Cardiac muscle cell (in vitro differentiated cells and primary cell): ENCODE measurements around the gene BICD1. TPM values are rescaled to one million over a fixed set of nuclear protein-coding genes. Genes with fewer than 3 reads are reported as not detected.
"Not testable (repeated sequence)": the region's sequence is repeated elsewhere in the genome, so short reads cannot be mapped to it uniquely, and the experiment has no call there.

Experiments
- DNase-seq, 2 donors: peaks; one replicate each; pipeline versions ENCODE4 v3.0.0 to v3.0.0-alpha.2; 2010 to 2017; ENCODE audit warnings: low read depth in 1 of 2, low spot score in 1 of 2
- H3K27ac ChIP-seq: fragments of 200-600 bp; sonication (generic); 2 replicates; pipeline ENCODE4 v1.5.1; 2016
- H3K27me3 ChIP-seq: fragments of 200-600 bp; sonication (generic); 2 replicates; pipeline ENCODE4 v1.6.0; 2016; ENCODE audit warnings: control low read depth
- H3K36me3 ChIP-seq: fragments of 200-600 bp; sonication (generic); 2 replicates; pipeline ENCODE4 v1.5.1; 2016; ENCODE audit warnings: control low read depth
- H3K4me1 ChIP-seq: fragments of 200-600 bp; sonication (generic); 2 replicates; pipeline ENCODE4 v1.8.1; 2017; ENCODE audit warnings: low read depth, mild to moderate bottlenecking, mixed run types
- H3K4me3 ChIP-seq: fragments of 200-600 bp; sonication (generic); 2 replicates; pipeline ENCODE4 v1.5.1; 2016; ENCODE audit warnings: mild to moderate bottlenecking
- H3K9me3 ChIP-seq: fragments of 200-600 bp; sonication (generic); 2 replicates; pipeline ENCODE4 v1.5.1; 2017; ENCODE audit warnings: low read depth, mild to moderate bottlenecking, control low read depth
- CTCF ChIP-seq: IDR thresholded peaks from 2 replicates; pipeline ENCODE4 v1.5.1; 2012; ENCODE audit warnings: low read depth, mild to moderate bottlenecking, low read length
- polyA plus RNA-seq: library from polyadenylated mRNA; unstranded; fragments of >200 nt; fragmentation: Nextera tagmentation; extraction: Ambion mirVana; gene quantifications from 2 replicates; pipeline ENCODE4 v1.2.1, GENCODE V29; 2016
- total RNA-seq: library from RNA; depleted of rRNA; stranded (reverse); fragments of >200 nt; gene quantifications from 2 replicates; pipeline ENCODE4 v1.2.3, GENCODE V29; 2016

BICD1 gene
- total and polyA plus RNA-seq, 2 experiments from 2014 or later, result 13.3 to 16.6 TPM

GRCh38 chr12:32183650-32184049, 77.0 kb downstream of the BICD1 start:
- Histone ChIP-seq H3K9me3 (no peaks in the 10 kb centered on the region), H3K27ac (no peak overlapping the region), H3K4me1 (peaks cover 9% of the 10 kb centered on the region), H3K36me3 (no peaks in the 10 kb centered on the region), H3K27me3 (no peaks in the 10 kb centered on the region), H3K4me3 (no peak overlapping the region)
- no peak for TF ChIP-seq CTCF
- DNase-seq, result no peak

DNA sequence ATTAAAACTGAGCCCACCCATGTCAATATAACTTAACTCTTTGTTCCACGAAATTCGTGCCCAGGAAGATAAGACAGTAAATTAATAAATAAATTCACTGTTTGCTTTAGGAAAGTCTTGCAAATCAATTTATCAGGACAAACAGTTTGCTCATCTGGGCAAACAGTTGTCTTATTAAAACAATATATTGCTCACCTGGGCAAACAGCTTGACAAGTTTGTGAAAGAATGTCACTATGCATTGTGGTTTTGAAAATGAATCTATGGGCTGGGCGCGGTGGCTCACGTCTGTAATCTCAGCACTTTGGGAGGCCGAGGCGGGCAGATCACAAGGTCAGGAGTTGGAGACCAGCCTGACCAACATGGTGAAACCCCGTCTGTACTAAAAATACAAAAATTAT, 80.5 kb downstream of the BICD1 start:
- not testable (repeated sequence) for H3K27me3 ChIP-seq, H3K27ac ChIP-seq, DNase-seq, H3K36me3 ChIP-seq, H3K4me3 ChIP-seq, H3K9me3 ChIP-seq, H3K4me1 ChIP-seq

GRCh38 chr12:32191445-32191844, 84.8 kb downstream of the BICD1 start:
- Histone ChIP-seq H3K4me1 (no peaks in the 10 kb centered on the region), H3K27me3 (no peaks in the 10 kb centered on the region), H3K27ac (no peak overlapping the region), H3K4me3 (no peak overlapping the region), H3K9me3 (no peaks in the 10 kb centered on the region), H3K36me3 (no peaks in the 10 kb centered on the region)
- no peak for TF ChIP-seq CTCF
- DNase-seq, result no peak

GRCh38 chr12:32196250-32197198, 89.9 kb downstream of the BICD1 start:
- no peak overlapping the region for H3K27ac ChIP-seq
- H3K4me1 ChIP-seq, result no peaks in the 10 kb centered on the region
- no peak overlapping the region for H3K4me3 ChIP-seq
- H3K27me3 ChIP-seq, result no peaks in the 10 kb centered on the region
- no peak for DNase-seq
- no peak for TF ChIP-seq CTCF
- H3K9me3 ChIP-seq, result no peaks in the 10 kb centered on the region
- no peaks in the 10 kb centered on the region for H3K36me3 ChIP-seq

DNA sequence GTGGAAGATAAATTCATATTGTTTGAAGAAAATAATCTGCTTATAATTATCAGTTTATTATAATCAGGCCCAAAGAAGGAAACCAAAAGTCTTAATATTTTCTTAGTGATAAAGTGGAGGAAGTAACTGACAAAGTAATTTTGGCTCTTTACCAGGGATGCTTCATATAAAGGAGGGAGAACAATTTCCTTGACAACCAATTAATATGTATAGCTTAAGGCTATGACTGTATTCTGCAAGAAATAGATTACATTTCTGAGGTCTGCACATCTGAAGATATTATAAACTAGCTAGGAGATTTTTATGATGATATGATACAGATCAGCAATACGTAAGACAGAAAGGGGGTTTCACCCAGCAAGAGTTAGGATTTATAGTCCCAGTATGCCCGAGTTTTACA, 90.8 kb downstream of the BICD1 start:
- Histone ChIP-seq H3K36me3 (no peaks in the 10 kb centered on the region), H3K4me3 (no peak overlapping the region), H3K27me3 (no peaks in the 10 kb centered on the region), H3K27ac (no peak overlapping the region), H3K4me1 (no peaks in the 10 kb centered on the region), H3K9me3 (no peaks in the 10 kb centered on the region)
- DNase-seq, result no peak
- no peak for TF ChIP-seq CTCF

DNA sequence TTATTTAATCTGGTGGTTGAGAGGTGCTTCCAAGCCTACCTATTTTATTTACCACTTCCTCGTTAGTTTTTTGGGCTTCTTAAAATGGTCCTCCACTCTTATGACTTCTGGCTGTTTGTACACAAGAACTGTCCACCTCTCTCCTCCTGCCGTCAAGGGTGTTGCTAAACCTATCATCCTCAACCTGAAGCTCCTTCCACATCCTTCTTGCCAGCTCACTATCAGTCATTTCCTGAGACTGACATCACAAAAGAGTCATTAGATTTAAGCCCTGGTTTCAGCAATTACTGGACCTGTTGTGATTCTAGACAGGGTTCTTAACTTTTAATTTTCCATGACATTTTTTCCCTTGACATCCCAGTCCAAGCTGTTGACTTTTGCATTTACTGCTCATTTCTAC, 91.9 kb downstream of the BICD1 start:
- H3K4me3 ChIP-seq, result no peak overlapping the region
- no peak for TF ChIP-seq CTCF
- H3K4me1 ChIP-seq, result no peaks in the 10 kb centered on the region
- H3K27me3 ChIP-seq, result no peaks in the 10 kb centered on the region
- no peak overlapping the region for H3K27ac ChIP-seq
- no peaks in the 10 kb centered on the region for H3K36me3 ChIP-seq
- H3K9me3 ChIP-seq, result no peaks in the 10 kb centered on the region
- peak in 1 of 2 donors; percentile 10 for DNase-seq
